Activated T-helper 1 cell treated with anti-CD3 and anti-CD28 coated beads, Interleukin-12 subunit alpha, Interleukin-12 subunit beta, Interleukin-2, Interleukin-4 antibody, amounts not matched to agents 30 ng/mL and 10 ng/mL and 1 ng/mL, durations not matched to agents 14 hours and 24 hours and 36 hours (primary cell): ENCODE results near the gene GPX1. TPM values are rescaled to one million over a fixed set of nuclear protein-coding genes. Genes with fewer than 3 reads are reported as not detected.
"Not testable (repeated sequence)": the region's sequence is repeated elsewhere in the genome, so short reads cannot be mapped to it uniquely, and the experiment has no call there.

Source experiments
- DNase-seq: peaks from one replicate; pipeline ENCODE4 v3.0.0; 2021; ENCODE audit warnings: low spot score
- H3K27ac Mint-ChIP-seq: one replicate; pipeline ENCODE4 v1.8.0; 2021; ENCODE audit warnings: mild to moderate bottlenecking, mixed read lengths
- H3K27me3 Mint-ChIP-seq: one replicate; pipeline ENCODE4 v1.8.0; 2022; ENCODE audit warnings: mild to moderate bottlenecking, moderate library complexity, mixed read lengths; ENCODE audit not compliant: insufficient read depth
- H3K36me3 Mint-ChIP-seq: one replicate; pipeline ENCODE4 v1.8.0; 2021; ENCODE audit warnings: low read depth, mixed read lengths
- H3K4me1 Mint-ChIP-seq: one replicate; pipeline ENCODE4 v1.8.0; 2021; ENCODE audit warnings: low read depth, mixed read lengths
- H3K4me3 Mint-ChIP-seq: one replicate; pipeline ENCODE4 v1.8.0; 2021; ENCODE audit warnings: mild to moderate bottlenecking, moderate library complexity, mixed read lengths
- H3K9me3 Mint-ChIP-seq: one replicate; pipeline ENCODE4 v1.8.0; 2021; ENCODE audit warnings: mixed read lengths
- intact Hi-C: fragments of 100-400 bp; cut with micrococcal nuclease; formaldehyde crosslinking; loops from one replicate; pipeline ENCODE4 v1.15.1; 2024
- total RNA-seq: library from RNA; stranded (reverse); gene quantifications from 2 replicates; pipeline ENCODE4 v1.2.3, GENCODE V29; 2022

Gene GPX1
- total RNA-seq, 1 donor from 2014 or later, result 181 TPM

- H3K4me1 Mint-ChIP-seq, H3K27me3 Mint-ChIP-seq, intact Hi-C loops, H3K9me3 Mint-ChIP-seq, H3K27ac Mint-ChIP-seq, DNase-seq, H3K4me3 Mint-ChIP-seq: not testable (repeated sequence)
- H3K36me3 Mint-ChIP-seq, result peaks cover 35% of the 10 kb centered on the region
Measured at GRCh38 chr3:49328350-49328749, 29.8 kb downstream of the GPX1 start.

GRCh38 chr3:49327485-49327884 lies 30.7 kb downstream of the GPX1 start:
- DNase-seq, result no peak
- Mint-ChIP-seq H3K4me3 (no peak overlapping the region), H3K36me3 (peaks cover 32% of the 10 kb centered on the region), H3K9me3 (no peaks in the 10 kb centered on the region), H3K27ac (no peak overlapping the region), H3K27me3 (no peaks in the 10 kb centered on the region), H3K4me1 (no peaks in the 10 kb centered on the region)
- intact Hi-C loops, result loop anchor here (1.0 kb wide), 1 partner anchor 122 kb away; no protein-coding TSS in a partner anchor

- DNase-seq, result no peak
- intact Hi-C loops, result no loop called here
- Mint-ChIP-seq H3K4me3 (no peak overlapping the region), H3K36me3 (peaks cover 38% of the 10 kb centered on the region), H3K9me3 (no peaks in the 10 kb centered on the region), H3K27ac (no peak overlapping the region), H3K27me3 (no peaks in the 10 kb centered on the region), H3K4me1 (no peaks in the 10 kb centered on the region)
Measured at GRCh38 chr3:49324768-49325167, 33.4 kb downstream of the GPX1 start.

- intact Hi-C loops, result no loop called here
- Mint-ChIP-seq H3K27me3 (no peaks in the 10 kb centered on the region), H3K27ac (no peak overlapping the region), H3K36me3 (peaks cover 16% of the 10 kb centered on the region), H3K4me3 (no peak overlapping the region), H3K4me1 (peaks cover 6% of the 10 kb centered on the region), H3K9me3 (no peaks in the 10 kb centered on the region)
- DNase-seq, result no peak
Measured at GRCh38 chr3:49316696-49317457, 41.3 kb downstream of the GPX1 start.

GRCh38 chr3:49313896-49314688 lies 44.1 kb downstream of the GPX1 start:
- H3K4me1 Mint-ChIP-seq, result peaks cover 6% of the 10 kb centered on the region
- no peak overlapping the region for H3K4me3 Mint-ChIP-seq
- H3K9me3 Mint-ChIP-seq, result no peaks in the 10 kb centered on the region
- peaks cover 24% of the 10 kb centered on the region for H3K36me3 Mint-ChIP-seq
- no peaks in the 10 kb centered on the region for H3K27me3 Mint-ChIP-seq
- DNase-seq, result no peak
- intact Hi-C loops, result no loop called here
- H3K27ac Mint-ChIP-seq, result no peak overlapping the region

GRCh38 chr3:49311283-49311682 lies 46.9 kb downstream of the GPX1 start:
- Mint-ChIP-seq H3K27me3 (no peaks in the 10 kb centered on the region), H3K27ac (no peak overlapping the region), H3K9me3 (no peaks in the 10 kb centered on the region), H3K36me3 (peaks cover 26% of the 10 kb centered on the region), H3K4me3 (no peak overlapping the region), H3K4me1 (peaks cover 6% of the 10 kb centered on the region)
- intact Hi-C loops, result no loop called here
- no peak for DNase-seq

GRCh38 chr3:49310677-49311076 lies 47.5 kb downstream of the GPX1 start:
- H3K9me3 Mint-ChIP-seq, result no peaks in the 10 kb centered on the region
- no peak overlapping the region for H3K27ac Mint-ChIP-seq
- no peak overlapping the region for H3K4me3 Mint-ChIP-seq
- peaks cover 6% of the 10 kb centered on the region for H3K4me1 Mint-ChIP-seq
- no peaks in the 10 kb centered on the region for H3K27me3 Mint-ChIP-seq
- DNase-seq, result no peak
- intact Hi-C loops, result no loop called here
- peaks cover 26% of the 10 kb centered on the region for H3K36me3 Mint-ChIP-seq

Other genes with a start within 250 kb of the GPX1 start
- gene USP19, start 237.5 kb downstream of the GPX1 start, total RNA-seq, result 57.7 and 59.7 TPM in 2 replicates
- gene LAMB2, start 225.3 kb downstream of the GPX1 start, total RNA-seq, result not detected in 2 replicates
- 27.6 and 29.1 TPM in 2 replicates for gene CCDC71, start 192.0 kb downstream of the GPX1 start, total RNA-seq
- 2.6 and 2.9 TPM in 2 replicates for gene KLHDC8B, start 186.8 kb downstream of the GPX1 start, total RNA-seq
- gene C3orf62, start 81.1 kb downstream of the GPX1 start, total RNA-seq, result 9.1 and 10.1 TPM in 2 replicates
- gene USP4, start 18.3 kb downstream of the GPX1 start, total RNA-seq, result 84.4 and 90.2 TPM in 2 replicates
- gene RHOA, start 53.6 kb upstream of the GPX1 start, total RNA-seq, result 376 and 381 TPM in 2 replicates
- 27.8 and 30.0 TPM in 2 replicates for gene TCTA, start 54.1 kb upstream of the GPX1 start, total RNA-seq
- 2.2 and 2.7 TPM in 2 replicates for gene AMT, start 64.1 kb upstream of the GPX1 start, total RNA-seq
- 13.5 and 14.1 TPM in 2 replicates for gene NICN1, start 71.0 kb upstream of the GPX1 start, total RNA-seq
- gene DAG1, start 111.9 kb upstream of the GPX1 start, total RNA-seq, result 20.5 and 23.7 TPM in 2 replicates
- 0.13 and 0.34 TPM in 2 replicates for gene BSN, start 196.1 kb upstream of the GPX1 start, total RNA-seq